ENCODE measurements around the gene POR. TPM values are rescaled to one million over a fixed set of nuclear protein-coding genes. Genes with fewer than 3 reads are reported as not detected.

POR gene
- total RNA-seq, 1 experiment from 2014 or later: 151 TPM

GRCh38 chr7:75969182-75969581 is 54.2 kb downstream of the POR start (continued):
- no peak for TF ChIP-seq ARID4B (CRISPR knock-in tag; IDR thresholded peaks at IDR 0.05; ENCODE audit: borderline replicate concordance)
- no peak for TF ChIP-seq CTCF (IDR thresholded peaks at IDR 0.05)
- TF ChIP-seq NFYB (CRISPR knock-in tag; conservative IDR thresholded peaks at IDR 0.05; ENCODE audit: low read depth): no peak
- TF ChIP-seq ATF1 (CRISPR knock-in tag; IDR thresholded peaks at IDR 0.05): no peak
- no peak for TF ChIP-seq FOXP4 (CRISPR knock-in tag; IDR thresholded peaks at IDR 0.05)
- no peak for TF ChIP-seq STAT6 (CRISPR knock-in tag; conservative IDR thresholded peaks at IDR 0.05; ENCODE audit: low read depth)
- TF ChIP-seq IRF2 (CRISPR knock-in tag; IDR thresholded peaks at IDR 0.05; ENCODE audit: borderline replicate concordance, low read depth): no peak
- no peak for TF ChIP-seq KAT7 (CRISPR knock-in tag; IDR thresholded peaks at IDR 0.05; ENCODE audit: borderline replicate concordance)
- no peak for TF ChIP-seq ZNF281 (CRISPR knock-in tag; IDR thresholded peaks at IDR 0.05)
- no peak for TF ChIP-seq FOXK1 (CRISPR knock-in tag; IDR thresholded peaks at IDR 0.05)

GRCh38 chr7:75969704-75970498 is 54.9 kb downstream of the POR start:
- Mint-ChIP-seq H3K4me3 (no peak overlapping the region), H3K4me1 (no peaks in the 10 kb centered on the region), H3K36me3 (peaks cover 28% of the 10 kb centered on the region), H3K27ac (peak overlapping the region; percentile 36), H3K9me3 (no peaks in the 10 kb centered on the region), H3K27me3 (ENCODE audit: low read depth) (no peaks in the 10 kb centered on the region; the same call in 1 of the 2 replicates)
- DNase-seq (ENCODE audit: low spot score) (no peak), ATAC-seq (no peak)
- ChIA-PET POLR2A (no interaction called here), CTCF (interaction anchor here (0.6 to 1.1 kb wide), 3 partner anchors 13 to 91 kb away, joined by 4 to 6 read pairs (median 4); partner anchors contain the start of gene RHBDD2)
- TF ChIP-seq GTF2I (CRISPR knock-in tag; conservative IDR thresholded peaks at IDR 0.05): no peak
- no peak for TF ChIP-seq SP1 (CRISPR knock-in tag; conservative IDR thresholded peaks at IDR 0.05)
- TF ChIP-seq RORB (CRISPR knock-in tag; IDR thresholded peaks at IDR 0.05): no peak
- TF ChIP-seq ATF2 (CRISPR knock-in tag; IDR thresholded peaks at IDR 0.05; ENCODE audit: borderline replicate concordance, low read depth): no peak
- TF ChIP-seq ZNF396 (CRISPR knock-in tag; IDR thresholded peaks at IDR 0.05; ENCODE audit: borderline replicate concordance): no peak
- no peak for TF ChIP-seq CBFB (CRISPR knock-in tag; IDR thresholded peaks at IDR 0.05; ENCODE audit: low read depth)
- no peak for TF ChIP-seq HMGXB4 (CRISPR knock-in tag; IDR thresholded peaks at IDR 0.05)

Data from WTC11 (cell line).